Thoracic aorta (tissue), 2 donors: ENCODE results near the gene GPN2. TPM values are rescaled to one million over a fixed set of nuclear protein-coding genes. Genes with fewer than 3 reads are reported as not detected.

Experiments used
- ATAC-seq: fragments of 150-250 bp; one replicate; pipeline ENCODE4 v1.8.0; 2017; ENCODE audit warnings: low read depth; ENCODE audit not compliant: insufficient number of reproducible peaks, low FRiP score
- DNase-seq: peaks from one replicate; pipeline ENCODE4 v3.0.0-alpha.2; 2020; ENCODE audit warnings: low spot score
- H3K27ac ChIP-seq, 2 donors: fragments of 200-600 bp; sonication (generic); 1 replicate in 1 of 2; 2 replicates in 1 of 2; pipeline ENCODE4 v1.5.1; 2016; ENCODE audit warnings: mild to moderate bottlenecking in 2 of 2, moderate library complexity in 2 of 2
- H3K27me3 ChIP-seq: fragments of 200-600 bp; sonication (generic); replicated peaks from 2 replicates; pipeline ENCODE4 v1.6.0; 2016; ENCODE audit warnings: mild to moderate bottlenecking; ENCODE audit not compliant: insufficient read depth
- H3K36me3 ChIP-seq: fragments of 200-600 bp; sonication (generic); one replicate; pipeline ENCODE4 v1.5.1; 2016
- H3K4me1 ChIP-seq, 2 donors: fragments of 200-600 bp; sonication (generic); 1 replicate in 1 of 2; 2 replicates in 1 of 2; pipeline versions ENCODE4 v1.5.1 to v1.6.0; 2016; ENCODE audit warnings: low read depth in 2 of 2, mild to moderate bottlenecking in 1 of 2; ENCODE audit not compliant: control insufficient read depth in 1 of 2
- H3K4me3 ChIP-seq: fragments of 200-600 bp; sonication (generic); 2 replicates; pipeline ENCODE4 v1.5.1; 2016; ENCODE audit warnings: mild to moderate bottlenecking
- H3K9me3 ChIP-seq: fragments of 200-600 bp; sonication (generic); 2 replicates; pipeline ENCODE4 v1.5.1; 2016
- CTCF ChIP-seq: fragments of 200-600 bp; sonication (generic); IDR thresholded peaks from one replicate; pipeline ENCODE4 v1.5.1; 2019; ENCODE audit warnings: antibody characterized with exemption
- total RNA-seq, 2 donors: library from RNA; depleted of rRNA; stranded (reverse); fragments of >200 nt; gene quantifications; one replicate each; pipeline versions ENCODE4 v1.1.0 to v1.2.3, GENCODE V29; 2016

GPN2 gene
- total RNA-seq, 2 donors from 2014 or later: 8.8 to 15.0 TPM

GRCh38 chr1:26833432-26834405 is 56.4 kb downstream of the GPN2 start:
- no peak overlapping the region for H3K4me3 ChIP-seq
- no peaks in the 10 kb centered on the region for H3K9me3 ChIP-seq
- ATAC-seq (no peak), DNase-seq (no peak)
- H3K4me1 ChIP-seq: peaks cover 7 to 10% of the 10 kb centered on the region in 2 donors
- H3K36me3 ChIP-seq: peaks cover 37% of the 10 kb centered on the region
- no peak overlapping the region for H3K27ac ChIP-seq
- TF ChIP-seq CTCF: no peak
- H3K27me3 ChIP-seq: no peaks in the 10 kb centered on the region

GRCh38 chr1:26832249-26832960 is 57.7 kb downstream of the GPN2 start:
- no peak for TF ChIP-seq CTCF
- H3K9me3 ChIP-seq: no peaks in the 10 kb centered on the region
- no peak overlapping the region for H3K27ac ChIP-seq
- no peaks in the 10 kb centered on the region for H3K27me3 ChIP-seq
- peaks cover 28% of the 10 kb centered on the region for H3K36me3 ChIP-seq
- no peak overlapping the region for H3K4me3 ChIP-seq
- H3K4me1 ChIP-seq: peaks cover 13 to 22% of the 10 kb centered on the region in 2 donors
- no peak for ATAC-seq
- no peak for DNase-seq

GRCh38 chr1:26831546-26832248 is 58.4 kb downstream of the GPN2 start:
- no peak for DNase-seq
- peaks cover 27% of the 10 kb centered on the region for H3K36me3 ChIP-seq

GRCh38 chr1:26831059-26831458 is 59.0 kb downstream of the GPN2 start:
- peaks cover 26% of the 10 kb centered on the region for H3K36me3 ChIP-seq
- DNase-seq (no peak), ATAC-seq (no peak)
- peaks cover 14 to 27% of the 10 kb centered on the region in 2 donors for H3K4me1 ChIP-seq
- no peaks in the 10 kb centered on the region for H3K27me3 ChIP-seq
- H3K27ac ChIP-seq: no peak overlapping the region
- H3K4me3 ChIP-seq: no peak overlapping the region
- no peaks in the 10 kb centered on the region for H3K9me3 ChIP-seq
- TF ChIP-seq CTCF: no peak

More at GRCh38 chr1:26831546-26832248, 58.4 kb downstream of the GPN2 start:
- Histone ChIP-seq H3K4me3 (no peak overlapping the region), H3K27ac (no peak overlapping the region), H3K27me3 (no peaks in the 10 kb centered on the region), H3K9me3 (no peaks in the 10 kb centered on the region), H3K4me1 (peaks cover 14 to 24% of the 10 kb centered on the region in 2 donors)
- TF ChIP-seq CTCF: no peak
- ATAC-seq: no peak
